ENCODE results near the gene TUBB4A. TPM values are rescaled to one million over a fixed set of nuclear protein-coding genes. Genes with fewer than 3 reads are reported as not detected.
A peak's percentile ranks its signal among the peaks of the same experiment; 100 is the strongest.

TUBB4A gene
- total and polyA plus RNA-seq, 9 donors, result 0.18 to 1.4 (median 0.53) TPM

- H3K27ac ChIP-seq (ENCODE audit: low read length), result no peak overlapping the region
- no peaks in the 10 kb centered on the region for H3K36me3 ChIP-seq (ENCODE audit: control insufficient read depth, insufficient read depth, low read length)
- peaks cover 32% of the 10 kb centered on the region for H3K27me3 ChIP-seq (ENCODE audit: control insufficient read depth, insufficient read depth, low read length)
- no peaks in the 10 kb centered on the region for H3K9me3 ChIP-seq (replicated peaks; ENCODE audit: control insufficient read depth, low read depth, low read length)
- no peak overlapping the region for H3K4me3 ChIP-seq (ENCODE audit: low read length)
- 26% methylated on average over 3 of the region's 3 CpGs for WGBS (ENCODE audit: insufficient coverage)
- no peak for DNase-seq
- H3K4me1 ChIP-seq (ENCODE audit: control insufficient read depth, insufficient read depth, low read length), result peaks cover 42% of the 10 kb centered on the region
Observed at GRCh38 chr19:6533000-6533328, 30.9 kb upstream of the TUBB4A start.

- Histone ChIP-seq H3K4me3 (ENCODE audit: low read length) (no peak overlapping the region), H3K36me3 (ENCODE audit: control insufficient read depth, insufficient read depth, low read length) (no peaks in the 10 kb centered on the region), H3K27me3 (ENCODE audit: control insufficient read depth, insufficient read depth, low read length) (peaks cover 32% of the 10 kb centered on the region), H3K9me3 (replicated peaks; ENCODE audit: control insufficient read depth, low read depth, low read length) (no peaks in the 10 kb centered on the region), H3K4me1 (ENCODE audit: control insufficient read depth, insufficient read depth, low read length) (peaks cover 43% of the 10 kb centered on the region), H3K27ac (ENCODE audit: low read length) (no peak overlapping the region)
- 44% methylated on average over 18 of the region's 31 CpGs for WGBS (ENCODE audit: insufficient coverage)
- DNase-seq, result peak; percentile 41
Observed at GRCh38 chr19:6532244-6532999, 30.3 kb upstream of the TUBB4A start.

GRCh38 chr19:6531956-6532243 lies 29.8 kb upstream of the TUBB4A start:
- Histone ChIP-seq H3K4me3 (ENCODE audit: low read length) (no peak overlapping the region), H3K36me3 (ENCODE audit: control insufficient read depth, insufficient read depth, low read length) (no peaks in the 10 kb centered on the region), H3K9me3 (replicated peaks; ENCODE audit: control insufficient read depth, low read depth, low read length) (no peaks in the 10 kb centered on the region), H3K4me1 (ENCODE audit: control insufficient read depth, insufficient read depth, low read length) (peaks cover 43% of the 10 kb centered on the region), H3K27me3 (ENCODE audit: control insufficient read depth, insufficient read depth, low read length) (peaks cover 32% of the 10 kb centered on the region), H3K27ac (ENCODE audit: low read length) (no peak overlapping the region)
- no peak for DNase-seq
- WGBS (ENCODE audit: insufficient coverage), result 6% methylated on average over 3 of the region's 5 CpGs

GRCh38 chr19:6531163-6531955 lies 29.2 kb upstream of the TUBB4A start:
- Histone ChIP-seq H3K27ac (ENCODE audit: low read length) (no peak overlapping the region), H3K4me3 (ENCODE audit: low read length) (peak overlapping the region; percentile 56), H3K4me1 (ENCODE audit: control insufficient read depth, insufficient read depth, low read length) (peaks cover 43% of the 10 kb centered on the region), H3K36me3 (ENCODE audit: control insufficient read depth, insufficient read depth, low read length) (no peaks in the 10 kb centered on the region), H3K9me3 (replicated peaks; ENCODE audit: control insufficient read depth, low read depth, low read length) (no peaks in the 10 kb centered on the region), H3K27me3 (ENCODE audit: control insufficient read depth, insufficient read depth, low read length) (peaks cover 32% of the 10 kb centered on the region)
- WGBS (ENCODE audit: insufficient coverage), result 3% methylated on average over 49 of the region's 57 CpGs
- no peak for DNase-seq

- H3K27ac ChIP-seq (ENCODE audit: low read length), result peak within 1 kb of the TSS; percentile 93
- H3K4me1 ChIP-seq (ENCODE audit: control insufficient read depth, insufficient read depth, low read length), result peaks cover 43% of the 10 kb centered on the region
- DNase-seq, result peak; percentile 96
- no peaks in the 10 kb centered on the region for H3K9me3 ChIP-seq (replicated peaks; ENCODE audit: control insufficient read depth, low read depth, low read length)
- peaks cover 32% of the 10 kb centered on the region for H3K27me3 ChIP-seq (ENCODE audit: control insufficient read depth, insufficient read depth, low read length)
- H3K4me3 ChIP-seq (ENCODE audit: low read length), result peak within 1 kb of the TSS; percentile 56
- no peaks in the 10 kb centered on the region for H3K36me3 ChIP-seq (ENCODE audit: control insufficient read depth, insufficient read depth, low read length)
- under 1% methylated on average over 43 of the region's 44 CpGs for WGBS (ENCODE audit: insufficient coverage)
Observed at GRCh38 chr19:6530386-6531162, 28.5 kb upstream of the TUBB4A start, which contains the start of gene TNFSF9. Gene TNFSF9, plus strand, starts transcription at chr19:6531026. Its CDS starts 11 bp downstream, at chr19:6531037.

- H3K4me1 ChIP-seq (ENCODE audit: control insufficient read depth, insufficient read depth, low read length), result peaks cover 43% of the 10 kb centered on the region
- H3K36me3 ChIP-seq (ENCODE audit: control insufficient read depth, insufficient read depth, low read length), result no peaks in the 10 kb centered on the region
- 65% methylated on average over 2 of the region's 2 CpGs for WGBS (ENCODE audit: insufficient coverage)
- H3K27ac ChIP-seq (ENCODE audit: low read length), result peak overlapping the region; percentile 93
- peak overlapping the region; percentile 56 for H3K4me3 ChIP-seq (ENCODE audit: low read length)
- H3K9me3 ChIP-seq (replicated peaks; ENCODE audit: control insufficient read depth, low read depth, low read length), result no peaks in the 10 kb centered on the region
- DNase-seq, result no peak
- peaks cover 31% of the 10 kb centered on the region for H3K27me3 ChIP-seq (ENCODE audit: control insufficient read depth, insufficient read depth, low read length)
Observed at GRCh38 chr19:6529937-6530385, 27.9 kb upstream of the TUBB4A start.

- no peak for DNase-seq
- Histone ChIP-seq H3K27ac (ENCODE audit: low read length) (peak overlapping the region; percentile 47), H3K36me3 (ENCODE audit: control insufficient read depth, insufficient read depth, low read length) (no peaks in the 10 kb centered on the region), H3K4me3 (ENCODE audit: low read length) (no peak overlapping the region), H3K4me1 (ENCODE audit: control insufficient read depth, insufficient read depth, low read length) (peaks cover 43% of the 10 kb centered on the region), H3K9me3 (replicated peaks; ENCODE audit: control insufficient read depth, low read depth, low read length) (no peaks in the 10 kb centered on the region), H3K27me3 (ENCODE audit: control insufficient read depth, insufficient read depth, low read length) (peaks cover 25% of the 10 kb centered on the region)
- WGBS (ENCODE audit: insufficient coverage), result 51% methylated on average over 2 of the region's 2 CpGs
Observed at GRCh38 chr19:6529351-6529750, 27.2 kb upstream of the TUBB4A start.

GRCh38 chr19:6528544-6529121 lies 26.5 kb upstream of the TUBB4A start:
- Histone ChIP-seq H3K27ac (ENCODE audit: low read length) (peak overlapping the region; percentile 47), H3K9me3 (replicated peaks; ENCODE audit: control insufficient read depth, low read depth, low read length) (no peaks in the 10 kb centered on the region), H3K4me3 (ENCODE audit: low read length) (no peak overlapping the region), H3K27me3 (ENCODE audit: control insufficient read depth, insufficient read depth, low read length) (peaks cover 20% of the 10 kb centered on the region), H3K36me3 (ENCODE audit: control insufficient read depth, insufficient read depth, low read length) (no peaks in the 10 kb centered on the region), H3K4me1 (ENCODE audit: control insufficient read depth, insufficient read depth, low read length) (peaks cover 43% of the 10 kb centered on the region)
- peak; percentile 90 for DNase-seq
- WGBS (ENCODE audit: insufficient coverage), result 12% methylated on average over 5 of the region's 9 CpGs

- Histone ChIP-seq H3K36me3 (ENCODE audit: control insufficient read depth, insufficient read depth, low read length) (no peaks in the 10 kb centered on the region), H3K4me3 (ENCODE audit: low read length) (no peak overlapping the region), H3K9me3 (replicated peaks; ENCODE audit: control insufficient read depth, low read depth, low read length) (no peaks in the 10 kb centered on the region), H3K4me1 (ENCODE audit: control insufficient read depth, insufficient read depth, low read length) (peaks cover 43% of the 10 kb centered on the region), H3K27me3 (ENCODE audit: control insufficient read depth, insufficient read depth, low read length) (peaks cover 20% of the 10 kb centered on the region), H3K27ac (ENCODE audit: low read length) (no peak overlapping the region)
- DNase-seq, result no peak
- 75% methylated on average over 10 of the region's 17 CpGs for WGBS (ENCODE audit: insufficient coverage)
Observed at GRCh38 chr19:6527893-6528543, 25.9 kb upstream of the TUBB4A start.

All from muscle of leg (tissue), 11 donors.